ENCODE data around the gene HSPB7.
"Not testable (repeated sequence)": the region's sequence is repeated elsewhere in the genome, so short reads cannot be mapped to it uniquely, and the experiment has no call there.

- TF ChIP-seq CTCF (conservative IDR thresholded peaks at IDR 0.05); ZFX (IDR thresholded peaks at IDR 0.05): not testable (repeated sequence)
These were observed 39.9 kb downstream of the HSPB7 start for GRCh38 chr1:15977947-15978346.

All from C4-2B (cell line).